SU-DHL-6 (cell line): ENCODE results near the gene WDTC1.

Experiments
- H2AFZ ChIP-seq: fragments of 200-600 bp; sonication (generic); 2 replicates; pipeline ENCODE4 v1.6.1; 2014; ENCODE audit warnings: low read depth, mild to moderate bottlenecking, moderate library complexity, mixed read lengths, antibody characterized with exemption, low read length; ENCODE audit not compliant: severe bottlenecking
- H3F3A ChIP-seq: fragments of 200-600 bp; shearing (Covaris generic); 2 replicates; pipeline ENCODE4 v1.6.0; 2016; ENCODE audit warnings: antibody characterized with exemption, mild to moderate bottlenecking; ENCODE audit not compliant: insufficient read depth
- H3K27ac ChIP-seq: fragments of 200-600 bp; sonication (generic); 2 replicates; pipeline ENCODE4 v1.5.1; 2016; ENCODE audit warnings: low read depth, mild to moderate bottlenecking, low read length, moderate library complexity, mixed read lengths
- H3K27me3 ChIP-seq: fragments of 200-600 bp; sonication (generic), shearing (Covaris generic); 2 replicates; pipeline ENCODE4 v1.6.0; 2014; ENCODE audit warnings: mild to moderate bottlenecking, low read length
- H3K36me3 ChIP-seq: fragments of 200-600 bp; sonication (generic); 2 replicates; pipeline ENCODE4 v1.6.1; 2014; ENCODE audit warnings: mild to moderate bottlenecking, low read length, mixed read lengths
- H3K4me2 ChIP-seq: fragments of 300-600, 200-600 bp; shearing (Covaris generic), sonication (generic); 2 replicates; pipeline ENCODE4 v1.6.0; 2014; ENCODE audit warnings: low read length, low read depth, mild to moderate bottlenecking; ENCODE audit not compliant: poor library complexity, severe bottlenecking
- H3K4me3 ChIP-seq: fragments of 200-600 bp; sonication (generic); 2 replicates; pipeline ENCODE4 v1.5.1; 2014; ENCODE audit warnings: antibody characterized with exemption, low read length, mild to moderate bottlenecking, mixed read lengths; ENCODE audit not compliant: insufficient read depth, poor library complexity, severe bottlenecking
- H3K79me2 ChIP-seq: fragments of 200-600 bp; sonication (generic); 2 replicates; pipeline ENCODE4 v1.6.1; 2014; ENCODE audit warnings: mild to moderate bottlenecking, low read length, moderate library complexity; ENCODE audit not compliant: insufficient read depth
- H3K9ac ChIP-seq: fragments of 200-600 bp; sonication (generic); 2 replicates; pipeline ENCODE4 v1.7.0; 2014; ENCODE audit warnings: mild to moderate bottlenecking, low read length
- H3K9me2 ChIP-seq: fragments of 200-600 bp; sonication (generic); replicated peaks from 2 replicates; pipeline ENCODE4 v1.6.1; 2014; ENCODE audit warnings: low read length; ENCODE audit not compliant: insufficient read depth
- H3K9me3 ChIP-seq: fragments of 200-600 bp; sonication (generic); 2 replicates; pipeline ENCODE4 v1.6.1; 2014; ENCODE audit warnings: low read length, mixed read lengths; ENCODE audit not compliant: insufficient read depth
- H4K20me1 ChIP-seq: fragments of 200-600 bp; sonication (generic); 2 replicates; pipeline ENCODE4 v1.6.1; 2014; ENCODE audit warnings: low read depth, mild to moderate bottlenecking, antibody characterized with exemption, low read length, moderate library complexity, mixed read lengths
- EZH2phosphoT487 ChIP-seq: fragments of 200-600 bp; sonication (generic), shearing (Covaris generic); conservative IDR thresholded peaks from 2 replicates; pipeline ENCODE4 v1.6.1; 2018; ENCODE audit warnings: mild to moderate bottlenecking, antibody characterized with exemption, low read length, moderate library complexity, mixed read lengths
- TF ChIP-seq, protein P1 (sequence below): fragments of 200-600 bp; sonication (generic); IDR thresholded peaks from one replicate; pipeline ENCODE4 v1.5.1; 2017; ENCODE audit warnings: antibody characterized with exemption, mild to moderate bottlenecking, low read length, moderate library complexity; ENCODE audit not compliant: insufficient read depth, poor library complexity, severe bottlenecking

WDTC1 gene

DNA sequence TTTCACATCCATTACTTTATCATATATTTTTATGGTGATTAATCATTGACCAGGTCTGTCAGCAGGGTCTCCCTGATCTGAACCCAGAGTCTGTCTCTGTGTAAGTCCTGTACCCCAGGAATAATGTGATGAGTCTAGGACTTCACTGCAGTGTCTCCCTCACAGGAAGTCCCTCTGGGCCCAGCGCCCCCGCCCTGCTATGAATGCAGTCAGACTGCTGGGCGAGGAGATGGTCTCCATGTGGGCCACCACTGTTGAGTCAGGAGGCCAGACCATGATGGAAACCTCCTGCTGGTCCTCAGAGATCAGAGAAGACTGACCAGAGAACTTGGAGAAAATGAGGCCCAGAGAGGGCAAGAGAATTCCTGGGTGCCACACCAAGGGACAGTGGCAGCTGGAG lies 97.0 kb downstream of the WDTC1 start:
- Histone ChIP-seq H2AFZ (no peak overlapping the region), H3K9me2 (no peaks in the 10 kb centered on the region), H3K79me2 (peaks cover 40% of the 10 kb centered on the region), H3K9ac (no peak overlapping the region), H4K20me1 (no peaks in the 10 kb centered on the region; the same call in 1 of the 2 replicates), H3K27ac (no peak overlapping the region), H3K4me2 (no peak overlapping the region), H3K27me3 (no peaks in the 10 kb centered on the region), H3K4me3 (no peak overlapping the region), H3K36me3 (peaks cover 6% of the 10 kb centered on the region; the same call in 1 of the 2 replicates), H3K9me3 (no peaks in the 10 kb centered on the region), H3F3A (no peaks in the 10 kb centered on the region)
- TF ChIP-seq EZH2phosphoT487: no peak
- TF ChIP-seq, protein P1, sequence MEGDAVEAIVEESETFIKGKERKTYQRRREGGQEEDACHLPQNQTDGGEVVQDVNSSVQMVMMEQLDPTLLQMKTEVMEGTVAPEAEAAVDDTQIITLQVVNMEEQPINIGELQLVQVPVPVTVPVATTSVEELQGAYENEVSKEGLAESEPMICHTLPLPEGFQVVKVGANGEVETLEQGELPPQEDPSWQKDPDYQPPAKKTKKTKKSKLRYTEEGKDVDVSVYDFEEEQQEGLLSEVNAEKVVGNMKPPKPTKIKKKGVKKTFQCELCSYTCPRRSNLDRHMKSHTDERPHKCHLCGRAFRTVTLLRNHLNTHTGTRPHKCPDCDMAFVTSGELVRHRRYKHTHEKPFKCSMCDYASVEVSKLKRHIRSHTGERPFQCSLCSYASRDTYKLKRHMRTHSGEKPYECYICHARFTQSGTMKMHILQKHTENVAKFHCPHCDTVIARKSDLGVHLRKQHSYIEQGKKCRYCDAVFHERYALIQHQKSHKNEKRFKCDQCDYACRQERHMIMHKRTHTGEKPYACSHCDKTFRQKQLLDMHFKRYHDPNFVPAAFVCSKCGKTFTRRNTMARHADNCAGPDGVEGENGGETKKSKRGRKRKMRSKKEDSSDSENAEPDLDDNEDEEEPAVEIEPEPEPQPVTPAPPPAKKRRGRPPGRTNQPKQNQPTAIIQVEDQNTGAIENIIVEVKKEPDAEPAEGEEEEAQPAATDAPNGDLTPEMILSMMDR: no peak

- Histone ChIP-seq H3F3A (no peaks in the 10 kb centered on the region), H3K79me2 (peaks cover 35% of the 10 kb centered on the region), H3K9me3 (no peaks in the 10 kb centered on the region), H3K4me2 (no peak overlapping the region), H3K9ac (no peak overlapping the region), H3K27ac (no peak overlapping the region), H3K36me3 (0 out of 2 replicates have a peak, but pooled peaks cover 1% of the 10 kb centered on the region), H4K20me1 (no peaks in the 10 kb centered on the region; the same call in 1 of the 2 replicates), H3K27me3 (no peaks in the 10 kb centered on the region), H2AFZ (no peak overlapping the region), H3K4me3 (no peak overlapping the region), H3K9me2 (no peaks in the 10 kb centered on the region)
- no peak for TF ChIP-seq EZH2phosphoT487
- TF ChIP-seq, protein P1: no peak
Observed at GRCh38 chr1:27331922-27332321, 97.5 kb downstream of the WDTC1 start.

GRCh38 chr1:27332536-27333281 lies 98.3 kb downstream of the WDTC1 start:
- no peak overlapping the region for H3K4me3 ChIP-seq
- H3K9ac ChIP-seq: no peak overlapping the region
- no peaks in the 10 kb centered on the region; the same call in 1 of the 2 replicates for H4K20me1 ChIP-seq
- H3K4me2 ChIP-seq: no peak overlapping the region
- no peak overlapping the region for H2AFZ ChIP-seq
- no peaks in the 10 kb centered on the region for H3K36me3 ChIP-seq
- H3K9me3 ChIP-seq: no peaks in the 10 kb centered on the region
- no peak overlapping the region for H3K27ac ChIP-seq
- no peaks in the 10 kb centered on the region for H3F3A ChIP-seq
- no peak for TF ChIP-seq EZH2phosphoT487
- TF ChIP-seq, protein P1: peak; percentile 60
- no peaks in the 10 kb centered on the region for H3K9me2 ChIP-seq
- H3K79me2 ChIP-seq: peaks cover 28% of the 10 kb centered on the region
- H3K27me3 ChIP-seq: no peaks in the 10 kb centered on the region
